ENCODE data around the gene CELA1.
"Not testable (repeated sequence)": the region's sequence is repeated elsewhere in the genome, so short reads cannot be mapped to it uniquely, and the experiment has no call there.

Gene CELA1

DNA sequence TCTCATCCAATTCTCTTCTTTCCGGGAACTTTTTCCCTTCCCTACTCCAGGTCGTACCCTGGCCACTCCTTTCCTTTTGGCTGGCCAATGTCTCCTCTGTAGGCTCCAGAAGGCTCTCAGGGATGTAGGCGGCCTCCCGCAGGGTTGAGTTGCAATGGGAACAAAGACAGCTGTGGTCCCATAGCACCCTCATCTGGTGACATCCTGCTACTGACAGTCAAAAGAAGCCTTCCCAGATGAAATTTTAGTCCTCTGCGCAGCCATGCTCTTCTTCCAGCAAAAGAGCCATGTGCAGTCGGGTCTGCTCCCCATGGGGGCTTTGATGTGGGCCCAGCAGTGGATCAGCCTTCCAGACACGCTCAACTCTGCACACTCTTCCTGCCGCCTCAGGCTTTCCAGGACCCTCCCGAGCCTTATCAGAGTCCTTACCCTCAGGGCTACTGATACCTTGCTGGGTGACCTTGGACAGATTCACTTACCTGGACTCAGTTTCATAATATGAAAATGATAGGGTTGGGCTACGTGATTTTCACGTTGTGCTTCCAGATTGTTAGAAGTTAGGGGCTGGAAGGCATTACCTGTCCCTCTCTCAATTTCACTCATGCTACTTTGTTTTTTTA, 5.5 kb upstream of the CELA1 start:
- no peak overlapping the region for H3K4me3 ChIP-seq
- no peak overlapping the region for H3K27ac ChIP-seq

DNA sequence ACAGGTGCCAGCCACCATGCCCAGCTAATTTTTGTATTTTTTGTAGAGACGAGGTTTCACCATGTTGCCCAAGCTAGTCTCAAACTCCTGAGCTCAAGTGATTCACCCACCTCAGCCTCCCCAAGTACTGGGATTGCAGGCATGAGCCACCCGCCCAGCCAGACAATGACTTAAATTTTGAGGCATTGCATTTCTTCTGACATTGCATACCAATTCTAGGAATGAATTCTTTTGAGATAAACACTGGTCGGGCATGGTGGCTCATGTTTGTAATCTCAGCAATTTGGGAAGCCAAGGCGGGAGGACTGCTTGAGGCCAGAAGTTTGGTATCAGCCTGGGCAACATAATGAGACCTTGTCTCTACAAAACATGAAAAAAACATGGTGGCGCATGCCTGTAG, 2.5 kb upstream of the CELA1 start:
- no peak overlapping the region for H3K27ac ChIP-seq
- H3K4me3 ChIP-seq: no peak overlapping the region

GRCh38 chr12:51348116-51348515, 1.6 kb upstream of the CELA1 start:
- no peak overlapping the region for H3K27ac ChIP-seq
- H3K4me3 ChIP-seq: no peak overlapping the region

DNA sequence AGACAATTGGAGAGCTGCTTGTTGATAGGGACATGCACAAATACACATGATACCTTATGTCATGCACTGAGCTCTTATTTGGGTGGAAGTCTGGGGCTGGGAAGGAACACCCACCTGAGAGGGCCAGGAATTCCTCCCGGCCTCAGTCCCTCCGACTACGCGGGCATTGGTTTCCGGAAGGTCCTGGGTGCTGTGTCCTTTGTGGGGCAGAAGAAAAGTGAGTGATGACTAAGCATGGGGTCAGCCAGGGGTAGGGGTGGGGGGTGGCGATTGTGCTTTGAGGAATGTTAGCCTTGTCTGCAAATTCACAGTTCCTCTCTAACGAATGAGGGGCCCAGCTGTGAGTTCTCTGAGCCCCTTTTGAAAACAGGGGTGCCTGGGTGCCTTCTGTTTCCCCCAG, 798 bp downstream of the CELA1 start:
- H3K4me3 ChIP-seq: no peak overlapping the region
- no peak overlapping the region for H3K27ac ChIP-seq

DNA sequence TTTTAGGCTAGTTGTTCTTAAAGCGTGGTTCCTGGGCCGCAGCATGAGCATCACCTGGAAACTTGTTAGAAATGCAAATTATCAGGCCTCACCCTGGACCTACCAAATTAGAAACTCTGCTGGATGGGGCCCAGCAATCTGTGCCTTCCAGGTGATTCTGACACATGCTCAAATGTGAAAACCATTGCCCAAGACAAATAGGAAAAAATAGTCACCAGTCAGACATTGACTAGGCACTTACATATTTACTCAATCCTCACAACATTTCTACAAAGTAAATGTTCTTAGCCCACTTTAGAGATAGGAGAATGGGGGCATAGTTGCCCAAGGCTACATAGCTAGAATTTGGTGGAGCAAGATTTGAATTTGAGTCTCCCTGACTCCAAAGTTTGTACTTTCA, 3.3 kb downstream of the CELA1 start:
- Histone ChIP-seq H3K27ac (no peak overlapping the region), H3K4me3 (no peak overlapping the region)

GRCh38 chr12:51342416-51342815, 4.1 kb downstream of the CELA1 start:
- H3K4me3 ChIP-seq: no peak overlapping the region
- H3K27ac ChIP-seq: no peak overlapping the region

DNA sequence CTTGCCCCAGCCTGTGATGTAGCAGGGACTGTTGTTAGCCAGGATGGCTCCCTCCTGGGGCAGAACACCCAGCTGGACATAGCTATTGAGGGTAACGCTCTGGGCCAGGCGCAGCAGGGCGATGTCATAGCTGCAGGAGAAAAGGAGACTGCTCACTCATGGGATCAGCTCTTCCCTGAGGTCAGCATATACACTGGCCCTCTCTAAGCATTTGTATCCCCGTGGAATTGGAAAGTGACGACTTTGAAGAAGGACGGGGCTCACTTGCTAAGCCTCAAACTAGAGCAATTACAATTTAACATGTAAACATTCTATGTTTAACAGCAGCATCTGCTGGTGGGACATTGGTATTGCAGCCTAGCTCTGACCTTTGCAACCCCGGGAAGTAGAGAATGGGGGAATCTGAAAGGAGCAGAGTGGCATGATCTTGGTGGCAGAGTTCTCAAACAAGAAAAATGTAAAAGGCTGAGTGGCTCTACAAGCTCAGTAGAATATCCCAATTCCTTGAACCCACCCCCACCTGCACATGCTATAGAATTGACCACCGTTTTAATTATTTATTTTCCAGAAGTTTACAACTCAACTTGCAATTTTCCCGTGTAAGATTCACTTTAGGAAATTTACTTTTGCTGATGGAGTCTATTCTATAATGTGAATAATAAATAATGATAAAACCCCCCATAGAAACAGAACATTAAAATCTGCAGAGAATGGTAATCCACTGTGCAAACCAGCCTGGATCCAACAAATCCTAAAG, 5.0 kb downstream of the CELA1 start:
- Histone ChIP-seq H3K4me3 (no peak overlapping the region), H3K27ac (peak overlapping the region in 1 of 21 experiments; percentile 18)

DNA sequence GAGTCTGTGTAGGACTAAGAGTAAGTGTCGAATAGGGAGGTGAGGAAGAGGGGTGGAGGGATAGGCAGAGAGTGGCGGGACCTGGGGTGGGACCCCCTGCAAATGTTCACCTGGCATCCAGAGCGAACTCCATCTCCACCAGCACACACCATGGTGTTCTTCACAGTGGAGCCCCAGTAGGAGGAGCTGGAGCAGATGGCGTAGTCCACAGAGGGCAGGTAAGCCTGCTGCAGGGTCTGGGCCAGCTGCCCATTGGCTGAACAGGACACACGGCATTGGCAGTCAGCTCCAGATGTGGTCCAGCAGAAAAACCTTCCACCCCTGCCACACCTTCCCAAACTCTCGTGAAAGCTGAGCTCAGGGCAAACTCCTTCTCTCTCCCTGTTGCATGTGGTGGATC, 6.7 kb downstream of the CELA1 start:
- Histone ChIP-seq H3K4me3 (no peak overlapping the region), H3K27ac (no peak overlapping the region)

DNA sequence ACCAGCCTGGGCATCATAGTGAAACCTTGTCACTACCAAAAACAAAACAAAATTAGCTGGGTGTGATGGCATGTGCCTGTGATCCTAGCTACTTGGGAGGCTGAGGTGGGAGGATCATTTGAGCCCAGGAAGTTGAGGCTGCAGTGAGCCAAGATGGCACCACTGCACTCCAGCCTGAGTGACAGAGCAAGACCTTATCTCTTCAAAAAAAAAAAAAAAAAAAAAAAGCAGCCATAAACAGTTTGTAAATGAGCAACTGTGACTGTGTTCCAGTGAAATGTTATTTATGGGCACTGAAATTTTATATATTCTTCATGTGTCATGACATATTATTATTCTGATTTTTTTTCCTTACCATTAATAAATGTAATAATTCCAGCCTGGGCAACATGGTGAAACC, 9.1 kb downstream of the CELA1 start:
- H3K4me3 ChIP-seq, H3K27ac ChIP-seq: not testable (repeated sequence)

DNA sequence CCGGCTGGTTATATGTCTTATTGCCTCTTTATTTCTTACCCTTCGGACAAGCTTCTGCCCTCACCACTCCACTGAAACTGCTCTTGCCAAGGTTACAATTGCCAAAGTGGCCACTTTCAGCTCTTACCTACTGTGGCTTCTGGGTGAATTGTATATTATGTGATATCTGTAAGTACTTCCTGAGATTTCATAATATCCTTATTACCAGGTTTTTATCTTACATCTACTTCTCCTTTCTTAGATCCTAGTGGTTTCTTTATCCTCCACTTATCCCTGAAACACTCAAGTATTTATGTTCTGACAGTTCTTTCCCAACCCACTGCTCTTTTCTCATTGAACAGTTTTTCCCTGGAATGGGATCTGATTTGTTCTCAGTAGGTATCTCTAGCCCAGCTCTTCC, 10.5 kb downstream of the CELA1 start:
- Histone ChIP-seq H3K27ac (no peak overlapping the region), H3K4me3 (no peak overlapping the region)

GRCh38 chr12:51334764-51335163, 11.7 kb downstream of the CELA1 start:
- H3K27ac ChIP-seq: no peak overlapping the region
- no peak overlapping the region for H3K4me3 ChIP-seq

DNA sequence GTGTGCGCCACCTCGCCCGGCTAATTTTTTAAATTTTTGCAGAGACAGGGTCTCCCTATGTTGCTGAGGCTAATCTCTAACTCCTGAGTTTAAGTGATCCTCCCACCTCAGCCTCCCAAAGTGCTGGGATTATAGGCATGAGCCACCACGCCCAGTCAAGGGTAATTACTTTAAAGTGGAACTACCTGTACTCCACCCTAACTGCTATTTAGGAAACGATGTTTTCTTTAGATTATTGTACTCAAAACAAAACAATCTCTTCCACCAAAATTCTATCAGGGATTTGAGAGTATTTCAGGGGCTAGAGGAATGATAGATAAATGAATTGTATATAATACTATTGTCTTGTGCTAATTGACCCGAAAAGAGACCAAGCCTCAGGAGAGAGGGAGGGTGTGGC, 12.9 kb downstream of the CELA1 start:
- Histone ChIP-seq H3K4me3 (no peak overlapping the region), H3K27ac (no peak overlapping the region)

DNA sequence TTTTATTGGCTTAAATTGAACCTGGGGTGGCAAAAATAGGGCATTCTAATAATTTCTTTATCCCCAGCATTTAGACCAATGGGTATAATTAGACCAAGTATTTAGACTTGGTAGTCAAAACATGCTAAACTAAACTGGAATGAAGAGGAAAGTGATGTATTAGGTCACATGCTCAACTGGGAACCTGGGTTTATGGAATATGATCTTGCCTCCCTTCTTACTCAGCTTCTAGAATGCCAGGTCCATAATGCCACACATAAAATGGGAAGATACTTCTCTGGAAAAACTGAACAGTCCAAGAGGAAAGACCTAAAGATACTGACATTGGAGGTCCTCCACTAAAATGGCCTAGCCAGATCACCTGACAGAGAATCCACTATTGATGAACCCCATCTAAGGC, 16.3 kb downstream of the CELA1 start:
- Histone ChIP-seq H3K4me3 (no peak overlapping the region), H3K27ac (peak overlapping the region in 3 of 21 experiments; percentile 66 to 77 (median 73))

DNA sequence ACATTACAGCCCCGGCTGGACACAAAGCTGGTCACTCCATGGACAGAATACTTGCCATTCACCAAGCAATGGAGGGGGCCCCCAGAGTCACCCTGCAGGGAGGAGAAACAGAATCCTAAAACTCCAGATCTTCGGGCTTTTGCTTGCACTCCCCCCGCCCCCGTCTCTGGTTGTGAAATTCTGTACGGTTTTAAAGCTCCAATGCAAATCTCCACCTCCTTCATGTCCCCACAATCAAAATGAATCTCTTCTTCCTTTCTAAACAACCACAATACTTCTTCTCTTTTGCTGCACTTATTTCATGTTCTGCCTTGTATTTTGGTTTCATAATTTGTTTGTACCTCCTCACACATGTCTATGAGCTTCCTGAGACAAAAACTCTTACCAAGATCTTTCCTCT, 16.7 kb downstream of the CELA1 start:
- Histone ChIP-seq H3K27ac (peak overlapping the region in 5 of 21 experiments; percentile 24 to 77 (median 66)), H3K4me3 (no peak overlapping the region)

DNA sequence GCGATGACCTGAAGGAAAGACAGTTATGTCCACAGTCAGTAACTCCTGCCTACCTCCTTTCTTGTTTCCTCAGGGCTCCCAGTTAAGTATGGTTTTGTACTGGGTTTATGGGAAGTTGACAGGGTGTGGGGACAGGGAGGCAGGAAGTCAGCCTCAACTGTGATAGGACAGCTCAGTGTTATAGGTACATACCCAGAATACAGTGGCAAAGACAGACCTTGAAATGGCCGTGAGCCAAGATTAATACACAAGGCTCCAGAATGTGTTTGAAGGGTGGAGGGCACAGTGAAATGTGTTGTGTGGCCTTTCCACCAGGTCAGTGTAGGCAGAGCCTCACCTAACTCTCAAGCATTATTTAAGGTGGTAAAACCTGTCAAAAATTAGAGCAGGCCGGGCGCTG, 17.9 kb downstream of the CELA1 start:
- Histone ChIP-seq H3K27ac (peak overlapping the region in 2 of 21 experiments; percentile 66 to 77), H3K4me3 (no peak overlapping the region)

GRCh38 chr12:51326698-51327439, 19.6 kb downstream of the CELA1 start:
- Histone ChIP-seq H3K27ac (peak overlapping the region in 20 of 21 experiments; percentile 24 to 99 (median 70)), H3K4me3 (no peak overlapping the region)

DNA sequence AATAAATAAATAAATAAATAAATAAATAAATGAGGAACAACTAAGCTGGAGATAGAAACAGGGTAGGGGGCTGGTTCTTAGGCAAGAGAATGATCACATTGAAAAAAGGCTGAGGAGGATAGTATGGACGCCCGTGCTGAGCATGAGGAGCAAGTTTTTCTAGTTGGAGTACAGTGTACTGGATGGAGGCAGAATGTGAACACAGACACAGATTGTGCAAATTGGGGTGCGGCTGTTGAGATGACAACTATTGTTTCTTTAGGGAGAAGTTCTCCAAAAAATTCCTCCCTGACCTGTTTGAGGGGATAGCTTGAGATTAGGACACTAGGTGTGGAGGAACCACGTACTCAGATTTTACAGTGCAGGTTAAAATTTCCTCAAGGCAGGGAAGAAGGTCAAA, 21.5 kb downstream of the CELA1 start:
- Histone ChIP-seq H3K4me3 (no peak overlapping the region), H3K27ac (peak overlapping the region in 18 of 21 experiments; percentile 3 to 99 (median 68))

DNA sequence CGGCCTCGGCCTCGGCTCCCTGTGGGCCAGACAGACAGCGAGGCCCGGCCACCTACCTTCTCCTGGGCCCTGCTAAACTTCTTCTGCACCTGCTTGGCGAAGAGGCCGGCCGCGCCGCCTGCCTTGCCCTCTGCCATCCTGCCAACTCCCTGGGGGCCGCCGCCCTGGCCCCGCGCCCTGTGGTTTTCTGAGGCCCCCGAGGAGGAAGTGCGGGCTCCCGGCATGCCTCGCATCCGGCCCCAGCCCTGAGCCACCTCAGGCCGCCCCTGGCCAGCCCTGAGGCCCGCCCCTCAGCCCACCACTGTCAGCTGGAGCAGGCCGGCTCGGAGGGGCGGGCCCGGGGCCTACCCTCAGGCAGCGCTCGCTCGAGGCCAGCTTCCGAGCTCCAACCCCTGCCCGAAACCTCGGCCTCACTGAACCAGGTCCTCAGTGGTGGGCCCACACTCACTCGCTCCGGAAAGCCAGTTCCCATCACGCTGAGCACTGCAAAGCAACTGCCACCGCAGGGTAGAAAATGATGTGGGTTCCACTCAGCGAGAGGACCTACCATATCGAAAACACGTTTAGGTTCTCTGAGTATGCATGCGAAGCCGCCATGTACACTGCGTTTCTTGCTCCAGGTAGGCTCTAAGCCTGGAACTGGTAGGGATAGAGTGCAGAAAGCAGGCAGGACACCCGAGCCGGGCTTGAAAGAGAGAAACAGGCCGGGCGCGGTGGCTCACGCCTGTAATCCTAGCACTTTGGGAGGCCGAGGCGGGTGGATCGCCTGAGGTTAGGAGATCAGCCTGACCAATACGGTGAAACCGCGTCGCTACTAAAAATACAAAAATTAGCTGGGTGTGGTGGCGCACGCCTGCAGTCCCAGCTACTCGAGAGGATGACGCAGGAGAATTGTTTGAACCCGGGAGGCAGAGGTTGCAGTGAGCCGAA, 22.2 kb downstream of the CELA1 start, which contains the start of gene BIN2:
Gene BIN2, minus strand, starts transcription at position 209 of the 930 bp plus-strand sequence. Its CDS starts 72 bp downstream, at position 137.
- Histone ChIP-seq H3K27ac (peak within 1 kb of the TSS; percentile 51 to 99 (median 87)), H3K4me3 (peak within 1 kb of the TSS; percentile 26 to 45 (median 40))

DNA sequence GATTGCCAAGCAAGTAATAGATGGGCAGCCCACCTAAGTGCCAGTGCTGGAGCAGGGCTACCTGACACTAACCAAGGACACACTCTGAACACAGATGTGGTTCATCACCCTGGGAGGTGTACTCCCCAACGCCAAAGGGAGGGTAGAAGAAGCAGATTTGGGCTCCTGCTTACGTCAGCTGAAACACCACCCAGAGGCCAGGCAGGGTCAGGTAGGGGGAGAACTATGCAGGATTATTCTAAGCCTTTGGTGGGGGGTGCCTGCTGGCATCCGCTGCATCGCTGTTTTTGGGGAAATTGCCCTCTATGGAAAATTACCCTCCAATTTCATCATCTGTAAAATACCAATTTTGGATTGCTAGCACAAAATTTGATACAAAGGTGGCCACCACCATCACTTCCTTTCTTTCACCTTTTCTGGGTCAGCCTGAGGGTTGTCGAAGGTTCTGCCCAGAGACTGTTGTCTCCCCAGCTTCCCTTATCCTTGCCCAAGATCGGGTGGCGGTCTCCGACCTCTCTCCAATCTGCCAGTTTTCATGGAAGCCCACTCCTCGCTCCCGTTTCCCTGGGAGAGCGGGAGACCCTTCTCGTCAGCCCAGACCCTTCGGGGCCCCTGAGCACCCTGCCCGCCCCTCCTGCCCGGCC, 23.0 kb downstream of the CELA1 start:
- Histone ChIP-seq H3K4me3 (peak overlapping the region; percentile 26 to 45 (median 40)), H3K27ac (peak overlapping the region; percentile 42 to 99 (median 87))

Data from skin epidermis (tissue), 12 donors.